K562 treated with DMSO at 1 percent for 4 hours (cell line): Measurements from ENCODE around the gene C16orf54. TPM values are rescaled to one million over a fixed set of nuclear protein-coding genes. Genes with fewer than 3 reads are reported as not detected.

Source experiments
- total RNA-seq: library from RNA; unstranded; fragments of 300-600 nt; gene quantifications from 2 replicates; pipeline ENCODE4 v1.2.3, GENCODE V29; 2022; ENCODE audit not compliant: insufficient read depth

C16orf54 gene
- not detected in 2 replicates for total RNA-seq

GRCh38 chr16:29745853-29746345 lies at the start of gene C16orf54:
Gene C16orf54 (minus strand): TSS chr16:29745990. CDS start chr16:29744951, 1,039 bp downstream.

DNA sequence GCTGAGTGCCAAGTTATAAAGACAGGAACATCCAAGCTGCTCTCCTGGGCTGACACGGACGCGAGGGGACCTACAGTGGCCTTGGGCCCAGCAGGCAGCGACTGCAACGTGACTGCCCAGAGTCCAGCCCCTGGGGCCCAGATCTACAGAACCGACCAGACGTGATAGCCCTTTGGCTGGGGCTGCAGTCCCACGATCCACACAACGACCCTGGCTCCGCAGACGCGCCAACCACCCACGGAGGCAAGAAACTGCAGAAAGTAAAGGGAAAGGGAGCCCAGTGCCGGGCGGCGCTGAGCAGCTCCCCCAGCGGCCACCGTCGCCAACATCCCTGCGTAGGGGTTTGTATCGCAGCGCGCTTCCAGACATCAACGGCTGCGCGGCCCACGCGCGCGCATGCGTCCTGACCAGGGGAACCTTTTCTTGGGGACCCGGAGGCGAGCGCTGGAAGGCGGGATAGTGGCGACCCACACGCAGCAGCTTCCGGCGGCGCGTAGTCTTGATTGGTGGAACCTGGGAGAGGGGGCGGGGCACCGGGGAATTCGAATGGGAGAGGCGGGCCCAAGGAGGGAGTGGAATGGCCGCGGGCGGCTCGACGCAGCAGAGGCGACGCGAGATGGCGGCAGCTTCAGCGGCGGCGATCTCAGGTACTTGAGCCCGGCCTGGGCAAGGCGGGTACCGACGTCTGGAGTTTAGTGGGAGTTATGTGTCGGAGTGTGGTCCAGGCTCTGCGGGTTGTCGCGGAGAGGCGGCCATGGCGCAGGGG lies 44.6 kb upstream of the C16orf54 start, which contains the start of gene KIF22:
Gene KIF22, plus strand, starts transcription at position 569 of the 766 bp plus-strand sequence. Its CDS starts 9 bp downstream, at position 578.

GRCh38 chr16:29777576-29778350 lies 32.0 kb upstream of the C16orf54 start, which contains the start of gene ZG16:
Gene ZG16 (plus strand): TSS chr16:29778256. CDS start chr16:29779267, 1,011 bp downstream.

Other genes starting within 250 kb of the C16orf54 start
- gene NPIPB12, start 239.6 kb downstream of the C16orf54 start, total RNA-seq, result 11.9 and 33.4 TPM in 2 replicates
- gene SPN, start 82.7 kb downstream of the C16orf54 start, total RNA-seq, result 78.9 and 139 TPM in 2 replicates
- 240 and 278 TPM in 2 replicates for gene QPRT, start 66.8 kb downstream of the C16orf54 start, total RNA-seq
- not detected in 2 replicates for gene ZG16, start 32.3 kb upstream of the C16orf54 start, total RNA-seq
- gene KIF22, start 44.8 kb upstream of the C16orf54 start, total RNA-seq, result 108 and 120 TPM in 2 replicates
- 332 and 398 TPM in 2 replicates for gene MAZ, start 60.5 kb upstream of the C16orf54 start, total RNA-seq
- 0.56 and 1.9 TPM in 2 replicates for gene PRRT2, start 66.2 kb upstream of the C16orf54 start, total RNA-seq
- 18.3 and 23.1 TPM in 2 replicates for gene PAGR1, start 70.2 kb upstream of the C16orf54 start, total RNA-seq
- 5.2 and 6.8 TPM in 2 replicates for gene MVP, start 74.5 kb upstream of the C16orf54 start, total RNA-seq
- 76.7 and 91.4 TPM in 2 replicates for gene CDIPT, start 117.2 kb upstream of the C16orf54 start, total RNA-seq
- gene SEZ6L2, start 153.6 kb upstream of the C16orf54 start, total RNA-seq, result 2.0 and 2.6 TPM in 2 replicates
- gene ASPHD1, start 154.5 kb upstream of the C16orf54 start, total RNA-seq, result not detected in 2 replicates
- 25.5 and 29.5 TPM in 2 replicates for gene KCTD13, start 180.2 kb upstream of the C16orf54 start, total RNA-seq
- gene TMEM219, start 216.1 kb upstream of the C16orf54 start, total RNA-seq, result 135 and 156 TPM in 2 replicates
- 38.2 and 41.0 TPM in 2 replicates for gene TAOK2, start 227.9 kb upstream of the C16orf54 start, total RNA-seq
- gene HIRIP3, start 249.6 kb upstream of the C16orf54 start, total RNA-seq, result 17.1 and 21.6 TPM in 2 replicates